Coronary artery (tissue), 2 donors: Measurements from ENCODE around the gene NAA20.
A peak's percentile ranks its signal among the peaks of the same experiment; 100 is the strongest.

ENCODE experiments used
- DNase-seq: peaks from one replicate; pipeline ENCODE4 v3.0.0-alpha.2; 2017; ENCODE audit warnings: low spot score
- H3K27ac ChIP-seq, 2 donors: fragments of 200-600 bp; sonication (generic); one replicate each; pipeline ENCODE4 v1.5.1; 2016 to 2019
- H3K4me3 ChIP-seq: fragments of 200-600 bp; sonication (generic); 2 replicates; pipeline ENCODE4 v1.5.1; 2016; ENCODE audit warnings: mild to moderate bottlenecking, moderate library complexity
- TF ChIP-seq, protein P1 (sequence below): fragments of 200-600 bp; sonication (generic); IDR thresholded peaks from one replicate; pipeline ENCODE4 v1.5.1; 2019; ENCODE audit warnings: antibody characterized with exemption

NAA20 gene, protein sequence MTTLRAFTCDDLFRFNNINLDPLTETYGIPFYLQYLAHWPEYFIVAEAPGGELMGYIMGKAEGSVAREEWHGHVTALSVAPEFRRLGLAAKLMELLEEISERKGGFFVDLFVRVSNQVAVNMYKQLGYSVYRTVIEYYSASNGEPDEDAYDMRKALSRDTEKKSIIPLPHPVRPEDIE

DNA sequence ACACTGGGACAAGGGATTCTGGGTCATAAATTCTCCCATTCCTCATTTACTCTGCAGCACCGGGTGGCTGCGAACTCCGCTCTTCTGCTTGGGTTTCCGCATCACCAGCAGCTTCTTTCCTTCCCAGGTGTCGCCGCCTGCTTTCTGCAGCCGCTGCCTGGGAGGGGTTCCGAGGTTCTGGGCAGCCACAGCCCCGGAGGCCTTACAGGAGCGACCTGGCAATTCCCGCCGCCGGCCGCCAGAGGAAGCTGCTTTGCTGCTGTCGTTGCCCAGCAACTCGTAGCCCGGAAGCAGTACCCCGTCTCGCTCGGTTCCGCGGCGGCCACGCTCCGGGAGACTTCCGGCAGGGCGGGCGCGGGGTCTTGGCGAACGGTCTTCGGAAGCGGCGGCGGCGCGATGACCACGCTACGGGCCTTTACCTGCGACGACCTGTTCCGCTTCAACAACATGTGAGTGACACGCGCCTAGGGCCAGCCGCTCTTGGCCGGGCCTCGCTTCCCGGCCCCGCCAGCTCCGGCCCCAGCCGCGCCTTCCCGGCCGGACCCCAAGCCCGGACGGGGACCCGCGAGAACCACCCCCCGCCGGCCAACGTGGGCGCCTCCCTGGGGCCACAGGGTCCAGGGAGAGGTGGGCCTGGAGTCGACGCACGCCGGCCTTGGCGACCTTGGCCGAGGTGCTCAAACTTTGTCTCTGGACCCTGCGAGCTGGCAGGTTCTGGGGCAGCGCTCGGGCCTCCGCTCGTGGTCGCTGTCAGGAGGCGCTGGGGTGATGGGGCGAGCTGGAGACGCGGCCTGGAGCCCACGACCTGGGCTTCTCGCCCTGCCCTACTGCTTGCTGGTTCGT is at the start of gene NAA20:
TSS of gene NAA20 (plus strand) at position 362 of the 843 bp plus-strand sequence. CDS start at position 397, 35 bp downstream.
- Histone ChIP-seq H3K4me3 (peak within 1 kb of the TSS; percentile 80), H3K27ac (peak within 1 kb of the TSS; percentile 39 to 64)
- DNase-seq = peak; percentile 94
- TF ChIP-seq, protein P1, sequence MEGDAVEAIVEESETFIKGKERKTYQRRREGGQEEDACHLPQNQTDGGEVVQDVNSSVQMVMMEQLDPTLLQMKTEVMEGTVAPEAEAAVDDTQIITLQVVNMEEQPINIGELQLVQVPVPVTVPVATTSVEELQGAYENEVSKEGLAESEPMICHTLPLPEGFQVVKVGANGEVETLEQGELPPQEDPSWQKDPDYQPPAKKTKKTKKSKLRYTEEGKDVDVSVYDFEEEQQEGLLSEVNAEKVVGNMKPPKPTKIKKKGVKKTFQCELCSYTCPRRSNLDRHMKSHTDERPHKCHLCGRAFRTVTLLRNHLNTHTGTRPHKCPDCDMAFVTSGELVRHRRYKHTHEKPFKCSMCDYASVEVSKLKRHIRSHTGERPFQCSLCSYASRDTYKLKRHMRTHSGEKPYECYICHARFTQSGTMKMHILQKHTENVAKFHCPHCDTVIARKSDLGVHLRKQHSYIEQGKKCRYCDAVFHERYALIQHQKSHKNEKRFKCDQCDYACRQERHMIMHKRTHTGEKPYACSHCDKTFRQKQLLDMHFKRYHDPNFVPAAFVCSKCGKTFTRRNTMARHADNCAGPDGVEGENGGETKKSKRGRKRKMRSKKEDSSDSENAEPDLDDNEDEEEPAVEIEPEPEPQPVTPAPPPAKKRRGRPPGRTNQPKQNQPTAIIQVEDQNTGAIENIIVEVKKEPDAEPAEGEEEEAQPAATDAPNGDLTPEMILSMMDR = peak; percentile 52

DNA sequence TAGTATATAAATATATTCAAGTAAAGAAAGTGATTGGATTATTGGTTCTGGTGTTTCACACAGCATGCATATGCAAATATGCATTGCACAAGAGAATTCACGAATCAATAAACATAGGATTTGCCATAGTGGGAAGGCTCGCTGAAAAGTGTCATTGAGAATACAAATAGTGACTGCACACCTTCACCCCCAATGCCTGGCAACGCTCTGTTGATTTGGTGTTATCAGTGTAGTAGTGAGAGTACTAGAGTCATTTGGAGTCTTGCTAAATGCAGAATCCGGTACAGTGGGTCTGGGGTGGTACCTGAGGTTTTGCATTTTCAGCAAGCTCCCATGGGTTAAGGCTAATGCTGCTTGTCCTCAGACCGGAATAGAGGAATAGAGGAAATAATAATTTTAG is 49.7 kb upstream of the NAA20 start:
- H3K27ac ChIP-seq = no peak overlapping the region
- H3K4me3 ChIP-seq = no peak overlapping the region
- TF ChIP-seq, protein P1 = no peak
- no peak for DNase-seq

- H3K4me3 ChIP-seq = no peak overlapping the region
- no peak for DNase-seq
- H3K27ac ChIP-seq = no peak overlapping the region
- TF ChIP-seq, protein P1 = no peak
Observed at GRCh38 chr20:19968028-19968427, 49.1 kb upstream of the NAA20 start.

GRCh38 chr20:19968466-19969073 is 48.6 kb upstream of the NAA20 start:
- H3K27ac ChIP-seq = no peak overlapping the region
- DNase-seq = no peak
- no peak overlapping the region for H3K4me3 ChIP-seq
- TF ChIP-seq, protein P1 = no peak

DNA sequence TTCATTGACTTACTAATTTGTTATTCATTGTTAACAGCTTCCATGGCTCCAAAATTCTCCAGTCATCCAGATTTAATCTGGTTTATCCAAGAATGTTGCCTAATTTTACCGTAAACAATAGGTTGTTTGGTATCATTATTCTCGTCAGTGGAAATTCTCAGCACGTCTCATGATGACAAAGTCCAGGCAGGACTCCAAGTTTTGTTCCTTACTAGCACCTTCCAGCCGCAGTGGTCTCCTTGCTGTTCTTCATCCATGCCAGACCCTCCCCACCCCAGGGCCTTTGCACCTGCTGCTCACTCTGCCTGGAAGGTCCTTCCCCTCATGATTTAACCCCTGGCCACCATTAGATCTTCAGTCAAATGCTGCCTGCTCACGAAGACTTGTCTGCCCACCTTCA is 48.1 kb upstream of the NAA20 start:
- Histone ChIP-seq H3K4me3 (no peak overlapping the region), H3K27ac (no peak overlapping the region)
- no peak for DNase-seq
- TF ChIP-seq, protein P1 = no peak

DNA sequence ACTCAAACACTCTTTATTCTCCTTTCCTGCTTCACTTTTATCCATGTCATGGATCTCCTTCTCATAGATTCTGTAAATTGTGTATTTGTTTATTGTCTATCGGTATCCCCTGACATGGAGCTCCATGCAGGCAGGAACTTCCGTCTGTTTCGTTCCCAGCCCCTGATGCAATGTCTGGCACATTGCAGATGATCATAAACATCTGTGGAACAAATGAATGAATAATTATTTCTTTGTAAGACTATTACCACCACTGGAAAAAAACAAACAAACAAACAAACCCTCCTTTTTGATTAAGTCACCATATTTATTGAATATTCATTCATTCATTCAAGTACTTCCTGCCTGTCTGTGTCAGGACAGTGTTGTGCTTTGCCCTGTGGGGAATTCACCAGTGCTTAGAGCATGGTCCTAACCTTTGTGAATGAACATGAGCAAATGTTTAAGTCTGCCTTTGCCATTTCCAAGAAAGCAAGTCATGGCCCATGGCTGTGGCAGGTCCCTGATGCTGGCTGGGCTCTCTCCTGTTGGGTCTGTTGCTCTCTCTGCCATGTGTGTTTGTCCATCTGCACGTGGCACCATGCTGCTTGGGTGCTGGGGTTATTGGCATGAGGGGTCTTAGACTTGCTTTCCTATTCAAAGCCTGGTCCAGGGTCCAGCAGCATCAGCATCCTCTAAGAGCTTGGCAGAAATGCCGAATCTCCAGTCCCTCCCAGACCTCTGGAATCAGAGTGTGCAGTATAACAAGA is 47.5 kb upstream of the NAA20 start:
- TF ChIP-seq, protein P1 = no peak
- no peak for DNase-seq
- no peak overlapping the region for H3K4me3 ChIP-seq
- no peak overlapping the region for H3K27ac ChIP-seq
